ENCODE results near the gene FKBP3.
"Not testable (repeated sequence)": the region's sequence is repeated elsewhere in the genome, so short reads cannot be mapped to it uniquely, and the experiment has no call there.

The FKBP3 gene

GRCh38 chr14:45134051-45134958, at the start of gene FKBP3:
Gene FKBP3, minus strand, starts transcription at chr14:45134481. Its CDS starts 25 bp downstream, at chr14:45134456.
- peak; percentile 98 for DNase-seq (ENCODE audit: low spot score)

DNA sequence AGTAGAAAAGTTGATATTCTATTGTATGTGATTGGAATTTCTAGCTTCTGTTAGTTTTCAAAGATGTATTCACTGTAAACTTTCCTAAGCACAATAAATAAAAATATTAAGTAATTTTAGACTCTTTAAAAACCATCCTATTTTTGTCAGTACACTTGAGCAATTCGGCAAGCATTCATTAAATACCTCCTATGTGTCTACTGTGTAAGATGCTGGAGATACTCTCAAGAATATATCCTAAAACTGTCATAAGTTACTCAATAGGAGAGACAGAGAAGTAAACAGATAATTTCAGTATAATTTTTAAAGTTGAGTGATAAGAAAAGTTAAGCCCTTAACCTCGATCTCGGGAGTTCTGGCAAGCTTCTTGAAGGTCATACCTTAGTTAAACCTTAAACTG, 47.5 kb upstream of the FKBP3 start:
- DNase-seq (ENCODE audit: low spot score) = no peak

DNA sequence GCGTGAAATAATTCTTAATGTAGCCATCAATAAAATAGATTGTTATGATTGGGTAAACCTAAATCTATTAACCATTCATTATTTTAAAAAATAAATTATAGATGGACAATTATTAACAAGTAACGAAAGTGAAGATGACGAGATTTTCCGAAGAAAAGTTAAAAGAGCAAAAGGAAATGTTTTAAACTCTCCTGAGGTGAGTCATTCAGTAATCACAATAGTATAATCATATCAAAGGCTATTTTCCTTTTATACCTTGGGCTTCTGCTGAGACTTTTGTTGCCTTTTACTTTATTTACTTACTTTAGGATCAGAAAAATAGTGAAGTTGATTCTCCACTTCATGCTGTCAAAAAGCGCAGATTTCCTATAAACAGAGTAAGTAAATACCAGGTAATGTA, 47.0 kb upstream of the FKBP3 start:
- DNase-seq (ENCODE audit: low spot score) = no peak

DNA sequence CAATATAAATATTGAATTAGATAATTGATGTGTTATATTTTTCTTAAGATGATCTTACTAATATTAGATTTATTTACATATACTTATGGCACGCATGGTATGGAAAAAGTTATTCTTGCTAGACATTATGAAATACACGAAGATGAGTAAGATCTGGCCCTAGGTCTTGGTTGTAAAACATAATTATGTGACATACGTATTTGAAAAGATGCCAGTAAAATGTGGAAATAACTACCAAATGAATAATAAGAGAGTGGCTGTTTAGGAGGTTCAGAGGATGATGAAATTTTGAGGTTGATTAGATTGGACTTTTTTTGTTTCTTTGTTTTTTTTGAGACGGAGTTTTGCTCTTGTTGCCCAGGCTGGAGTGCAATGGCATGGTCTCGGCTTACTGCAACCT, 42.8 kb upstream of the FKBP3 start:
- no peak for DNase-seq (ENCODE audit: low spot score)

DNA sequence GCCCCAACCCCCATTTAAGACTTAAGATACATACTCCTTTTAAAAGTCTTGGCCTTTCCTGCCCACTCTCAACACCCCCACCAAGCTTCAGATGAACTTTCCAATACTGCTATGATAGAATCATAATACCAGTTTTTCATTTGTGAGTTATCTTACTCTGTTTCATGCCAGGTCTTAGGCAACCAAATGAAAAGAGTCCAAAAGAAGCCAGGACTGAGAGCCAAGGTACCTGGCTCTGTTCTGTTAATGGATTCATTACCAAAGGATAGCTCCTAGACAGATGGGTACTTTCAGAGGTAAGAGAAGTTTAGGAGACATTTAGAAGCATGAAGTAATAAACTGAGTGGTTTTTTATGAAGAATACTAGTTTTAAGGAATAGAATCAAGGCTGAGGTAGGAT, 35.6 kb upstream of the FKBP3 start:
- DNase-seq (ENCODE audit: low spot score) = no peak

DNA sequence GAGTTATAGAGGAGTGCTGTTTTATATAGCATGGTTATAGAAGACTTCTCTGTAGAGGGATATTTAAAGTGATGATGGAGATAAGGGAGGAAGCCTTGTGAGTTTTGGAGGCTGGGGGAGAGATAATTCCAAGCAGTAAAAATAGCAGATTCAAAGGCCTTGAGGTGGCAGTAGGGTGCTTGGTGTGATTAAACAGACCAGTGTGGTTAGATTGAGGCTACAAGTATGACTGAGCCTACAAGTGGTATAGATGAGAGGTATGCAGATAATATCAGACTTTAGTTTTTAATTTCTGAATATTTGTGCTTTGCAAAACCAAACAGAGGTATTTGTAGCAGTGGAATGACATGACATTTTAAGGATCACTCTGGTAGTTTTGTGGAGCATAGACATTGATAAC, 21.8 kb upstream of the FKBP3 start:
- DNase-seq (ENCODE audit: low spot score) = no peak

- DNase-seq (ENCODE audit: low spot score) = no peak
These were observed 16.2 kb upstream of the FKBP3 start for GRCh38 chr14:45150386-45150890.

DNA sequence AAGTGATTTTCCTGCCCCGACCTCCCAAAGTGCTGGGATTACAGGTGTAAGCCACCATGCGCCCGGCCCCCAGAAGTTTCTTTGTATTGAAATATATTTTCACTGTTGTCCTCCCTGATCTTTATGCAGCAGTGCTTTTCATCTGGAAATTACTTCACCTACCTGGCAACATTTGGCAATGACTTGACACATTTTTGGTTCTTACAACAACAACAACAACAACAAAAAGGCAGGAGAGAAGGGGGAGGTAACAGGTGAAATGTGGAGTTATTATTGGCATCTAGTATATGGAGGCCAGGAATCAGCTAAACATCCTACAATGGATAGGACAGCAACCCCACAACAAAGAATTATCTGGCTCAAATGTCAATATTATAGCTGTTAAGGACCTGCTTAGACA, 15.3 kb upstream of the FKBP3 start:
- no peak for DNase-seq (ENCODE audit: low spot score)

- no peak for DNase-seq (ENCODE audit: low spot score)
These were observed 10.9 kb upstream of the FKBP3 start for GRCh38 chr14:45145214-45145613.

- DNase-seq (ENCODE audit: low spot score) = no peak
These were observed 10.4 kb upstream of the FKBP3 start for GRCh38 chr14:45144658-45145057.

DNA sequence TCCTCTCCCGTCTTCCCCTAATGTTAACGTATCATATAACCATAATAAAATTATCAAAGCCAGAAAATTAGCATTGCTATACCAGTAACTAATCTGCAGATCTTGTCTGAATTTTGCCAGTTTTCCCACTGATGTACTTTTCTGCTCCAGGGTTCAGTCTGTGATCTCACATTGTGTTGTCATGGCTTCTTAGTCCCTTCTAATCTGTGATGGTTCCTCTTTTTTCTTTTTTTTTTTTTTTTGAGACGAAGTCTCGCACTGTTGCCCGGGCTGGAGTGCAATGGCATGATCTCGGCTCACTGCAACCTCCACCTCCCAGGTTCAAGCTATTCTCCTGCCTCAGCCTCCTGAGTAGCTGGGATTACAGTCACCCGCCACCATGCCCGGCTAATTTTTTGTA, 7.8 kb upstream of the FKBP3 start:
- DNase-seq (ENCODE audit: low spot score) = not testable (repeated sequence)

DNA sequence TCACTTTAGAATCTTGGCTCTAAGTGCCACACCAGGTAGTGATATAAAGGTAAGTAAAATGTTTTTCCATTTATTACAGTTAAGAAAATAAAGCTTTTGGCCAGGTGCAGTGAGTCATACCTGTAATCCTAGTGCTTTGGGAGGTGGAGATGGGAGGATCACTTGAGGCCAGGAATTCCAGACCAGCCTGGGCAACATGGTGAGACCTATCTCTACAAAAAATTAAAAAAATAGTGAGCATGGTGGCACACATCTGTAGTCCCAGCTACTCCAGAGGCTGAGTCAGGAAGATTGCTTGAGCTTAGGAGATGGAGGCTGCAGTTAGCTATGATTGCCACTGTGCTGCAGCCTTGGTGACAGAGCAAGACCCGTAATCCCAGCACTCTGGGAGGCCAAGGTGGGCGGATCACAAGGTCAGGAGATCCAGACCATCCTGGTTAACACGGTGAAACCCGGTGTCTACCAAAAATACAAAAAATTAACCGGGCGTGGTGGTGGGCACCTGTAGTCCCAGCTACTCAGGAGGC, 6.4 kb upstream of the FKBP3 start:
- no peak for DNase-seq (ENCODE audit: low spot score)

DNA sequence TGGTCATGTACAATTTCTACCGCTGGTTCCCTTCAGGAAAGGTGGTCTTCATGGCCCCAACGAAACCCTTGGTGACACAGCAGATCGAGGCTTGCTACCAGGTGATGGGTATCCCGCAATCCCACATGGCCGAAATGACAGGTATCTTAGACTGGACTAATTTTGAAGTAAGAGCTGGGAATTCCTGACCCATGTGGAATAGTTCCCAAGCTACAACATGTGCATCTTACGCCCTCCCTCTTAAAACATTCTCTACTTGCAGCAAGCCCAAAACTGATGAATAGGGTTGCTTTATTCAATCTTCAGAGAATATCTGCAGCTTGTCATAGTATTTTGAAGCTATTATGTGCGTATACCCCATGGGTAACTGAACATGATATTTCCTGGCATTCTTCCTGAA, 2.1 kb upstream of the FKBP3 start:
- no peak for DNase-seq (ENCODE audit: low spot score)

GRCh38 chr14:45135659-45136395, 1.5 kb upstream of the FKBP3 start, which contains the start of gene FANCM:
Gene FANCM, plus strand, starts transcription at chr14:45135930. Its CDS starts 102 bp downstream, at chr14:45136032.
- DNase-seq (ENCODE audit: low spot score) = peak; percentile 93

DNA sequence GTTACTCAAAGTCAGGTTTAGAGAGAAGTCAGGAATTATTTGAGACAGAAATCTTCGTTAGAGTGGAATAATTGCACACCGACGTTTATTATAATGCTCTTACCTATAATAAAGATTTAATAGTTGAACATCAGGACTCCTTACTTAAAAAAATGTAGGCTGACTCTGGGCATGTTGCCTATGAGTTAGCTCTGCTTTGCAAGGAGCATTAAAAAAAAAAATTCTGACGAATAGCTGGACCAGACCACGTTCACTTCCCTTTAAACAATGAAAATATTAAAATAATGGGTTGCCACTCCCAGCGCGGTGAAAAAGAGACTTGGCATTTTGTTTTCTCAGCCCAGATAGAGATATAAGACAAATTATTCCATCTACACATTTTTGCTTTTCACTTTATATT, 875 bp upstream of the FKBP3 start:
- no peak for DNase-seq (ENCODE audit: low spot score)

DNA sequence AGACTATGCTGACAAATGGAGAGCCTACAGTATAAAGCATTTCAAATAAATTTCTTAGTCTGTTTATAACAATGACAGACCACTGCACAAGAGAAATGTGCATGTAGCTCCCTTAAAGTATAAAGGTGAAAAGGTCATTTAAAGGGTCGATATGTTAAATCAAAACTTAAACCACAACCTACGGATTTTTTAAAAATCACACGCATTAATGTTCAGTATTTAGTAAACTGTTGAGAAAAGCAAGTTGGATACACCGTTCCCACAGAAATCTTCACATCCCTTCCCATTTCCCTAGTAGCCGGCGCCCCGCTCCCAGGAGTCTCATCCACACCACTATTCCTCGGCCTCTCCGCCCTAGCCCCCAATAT, 614 bp downstream of the FKBP3 start:
- no peak for DNase-seq (ENCODE audit: low spot score)

GRCh38 chr14:45128963-45129629, 5.2 kb downstream of the FKBP3 start:
- no peak for DNase-seq (ENCODE audit: low spot score)

DNA sequence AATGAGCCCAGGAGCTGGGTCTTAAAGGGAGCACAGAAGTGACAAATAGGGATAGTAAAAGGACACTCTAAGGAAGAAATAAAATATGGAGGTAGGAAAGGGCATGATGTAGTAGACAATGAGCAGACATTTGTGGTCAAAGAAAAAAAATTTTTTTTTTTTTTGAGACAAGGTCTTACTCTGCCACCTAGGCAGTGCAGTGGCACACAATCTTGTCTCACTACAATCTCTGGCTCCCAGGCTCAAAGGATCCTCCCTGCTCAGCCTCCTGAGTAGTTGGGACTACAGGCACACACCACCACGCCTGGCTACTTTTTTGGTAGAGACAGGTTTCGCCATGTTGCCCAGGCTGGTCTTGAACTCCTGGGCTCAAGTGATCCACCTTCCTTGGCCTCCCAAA, 8.5 kb downstream of the FKBP3 start:
- no peak for DNase-seq (ENCODE audit: low spot score)

GRCh38 chr14:45123271-45123670, 11.0 kb downstream of the FKBP3 start:
- DNase-seq (ENCODE audit: low spot score) = no peak

DNA sequence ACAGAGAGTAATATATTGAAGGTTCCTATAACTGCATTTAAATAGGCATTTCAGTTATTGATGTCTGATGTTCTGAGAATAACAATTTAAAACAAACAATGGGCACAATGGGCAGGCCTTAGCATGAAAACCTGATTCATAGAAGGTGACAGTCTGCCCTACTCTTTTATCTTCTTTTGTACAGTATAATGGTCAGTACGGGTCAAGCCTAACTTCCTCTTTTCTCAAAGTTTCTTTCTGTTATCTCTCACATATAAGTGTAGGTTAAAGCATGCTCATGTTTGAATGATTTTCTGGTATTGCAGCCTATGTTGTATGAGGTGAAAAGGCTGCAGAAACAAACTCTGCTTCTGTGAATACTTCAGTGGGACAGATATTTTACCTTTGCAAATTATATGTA, 14.2 kb downstream of the FKBP3 start:
- DNase-seq (ENCODE audit: low spot score) = no peak

DNA sequence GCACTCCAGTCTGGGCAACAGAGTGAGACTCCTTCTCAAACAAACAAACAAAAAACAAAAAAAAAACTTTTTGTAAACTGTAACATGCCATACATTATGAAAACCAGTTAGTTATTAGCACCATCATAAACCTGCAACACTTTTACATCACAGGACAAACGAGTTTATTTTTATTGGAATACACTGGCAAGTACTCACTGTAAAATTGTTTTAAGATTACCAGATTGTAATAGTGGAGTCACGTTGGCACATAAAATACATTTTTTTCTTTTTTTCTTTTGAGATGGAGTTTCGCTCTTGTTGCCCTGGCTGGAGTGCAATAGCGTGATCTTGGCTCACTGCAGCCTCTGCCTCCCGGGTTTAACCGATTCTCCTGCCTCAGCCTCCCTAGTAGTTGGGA, 15.7 kb downstream of the FKBP3 start:
- no peak for DNase-seq (ENCODE audit: low spot score)

GRCh38 chr14:45114327-45114726, 20.0 kb downstream of the FKBP3 start:
- DNase-seq (ENCODE audit: low spot score) = no peak
